GM12874 (cell line): ENCODE measurements around the gene ZNF778.

Experiments used
- TF ChIP-seq, protein P1 (sequence below): IDR thresholded peaks from 2 replicates; pipeline ENCODE4 v1.5.1; 2011; ENCODE audit warnings: low read depth, mild to moderate bottlenecking, control low read depth, low read length, moderate library complexity; ENCODE audit not compliant: insufficient read depth

ZNF778 gene

GRCh38 chr16:89275284-89275584, 57.7 kb downstream of the ZNF778 start:
- TF ChIP-seq, protein P1, sequence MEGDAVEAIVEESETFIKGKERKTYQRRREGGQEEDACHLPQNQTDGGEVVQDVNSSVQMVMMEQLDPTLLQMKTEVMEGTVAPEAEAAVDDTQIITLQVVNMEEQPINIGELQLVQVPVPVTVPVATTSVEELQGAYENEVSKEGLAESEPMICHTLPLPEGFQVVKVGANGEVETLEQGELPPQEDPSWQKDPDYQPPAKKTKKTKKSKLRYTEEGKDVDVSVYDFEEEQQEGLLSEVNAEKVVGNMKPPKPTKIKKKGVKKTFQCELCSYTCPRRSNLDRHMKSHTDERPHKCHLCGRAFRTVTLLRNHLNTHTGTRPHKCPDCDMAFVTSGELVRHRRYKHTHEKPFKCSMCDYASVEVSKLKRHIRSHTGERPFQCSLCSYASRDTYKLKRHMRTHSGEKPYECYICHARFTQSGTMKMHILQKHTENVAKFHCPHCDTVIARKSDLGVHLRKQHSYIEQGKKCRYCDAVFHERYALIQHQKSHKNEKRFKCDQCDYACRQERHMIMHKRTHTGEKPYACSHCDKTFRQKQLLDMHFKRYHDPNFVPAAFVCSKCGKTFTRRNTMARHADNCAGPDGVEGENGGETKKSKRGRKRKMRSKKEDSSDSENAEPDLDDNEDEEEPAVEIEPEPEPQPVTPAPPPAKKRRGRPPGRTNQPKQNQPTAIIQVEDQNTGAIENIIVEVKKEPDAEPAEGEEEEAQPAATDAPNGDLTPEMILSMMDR, result no peak

GRCh38 chr16:89275837-89276720, 58.6 kb downstream of the ZNF778 start:
- TF ChIP-seq, protein P1, result no peak

GRCh38 chr16:89277049-89277448, 59.5 kb downstream of the ZNF778 start:
- TF ChIP-seq, protein P1, result no peak

- TF ChIP-seq, protein P1, result no peak
Measured at GRCh38 chr16:89277641-89278341, 60.3 kb downstream of the ZNF778 start.

DNA sequence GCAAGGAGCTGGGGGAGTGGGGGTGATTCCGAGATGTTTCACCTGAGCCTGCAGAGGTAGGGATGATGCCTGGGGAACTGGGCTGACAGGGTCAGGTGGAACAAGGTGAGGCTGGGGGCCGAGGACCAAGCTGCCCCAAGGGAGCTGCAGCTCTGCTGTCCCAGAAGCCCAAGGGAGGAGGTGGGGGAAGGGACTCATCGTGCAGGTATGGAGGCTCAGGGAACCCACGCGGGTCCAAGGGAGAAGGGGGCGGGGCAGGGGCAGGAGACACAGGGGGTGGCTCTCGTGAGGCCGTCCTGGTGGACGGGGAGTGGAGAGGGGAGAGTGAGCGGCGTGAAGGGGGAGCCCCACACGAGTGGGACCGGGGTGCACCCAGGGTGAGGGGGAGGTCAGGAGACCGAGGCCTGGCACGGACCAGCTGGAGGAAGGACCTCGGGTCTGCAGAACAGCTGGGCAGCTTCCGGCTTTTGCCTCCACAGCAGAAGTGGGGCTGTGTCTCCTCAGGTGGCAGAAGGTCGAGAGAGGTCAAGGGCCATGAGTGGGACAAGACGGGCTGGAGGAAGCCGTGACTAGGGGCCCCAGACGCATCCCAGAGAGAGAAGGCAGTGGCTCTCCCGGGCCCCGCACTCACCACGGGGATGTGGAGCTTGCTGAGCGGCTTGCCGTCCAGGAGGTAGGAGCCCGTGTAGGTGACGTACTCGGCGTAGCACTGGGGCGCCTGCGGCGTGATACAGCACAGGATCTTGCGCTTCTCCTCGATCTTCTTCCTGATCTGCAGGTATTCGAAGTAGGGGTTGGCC, 61.1 kb downstream of the ZNF778 start:
- TF ChIP-seq, protein P1, result no peak

DNA sequence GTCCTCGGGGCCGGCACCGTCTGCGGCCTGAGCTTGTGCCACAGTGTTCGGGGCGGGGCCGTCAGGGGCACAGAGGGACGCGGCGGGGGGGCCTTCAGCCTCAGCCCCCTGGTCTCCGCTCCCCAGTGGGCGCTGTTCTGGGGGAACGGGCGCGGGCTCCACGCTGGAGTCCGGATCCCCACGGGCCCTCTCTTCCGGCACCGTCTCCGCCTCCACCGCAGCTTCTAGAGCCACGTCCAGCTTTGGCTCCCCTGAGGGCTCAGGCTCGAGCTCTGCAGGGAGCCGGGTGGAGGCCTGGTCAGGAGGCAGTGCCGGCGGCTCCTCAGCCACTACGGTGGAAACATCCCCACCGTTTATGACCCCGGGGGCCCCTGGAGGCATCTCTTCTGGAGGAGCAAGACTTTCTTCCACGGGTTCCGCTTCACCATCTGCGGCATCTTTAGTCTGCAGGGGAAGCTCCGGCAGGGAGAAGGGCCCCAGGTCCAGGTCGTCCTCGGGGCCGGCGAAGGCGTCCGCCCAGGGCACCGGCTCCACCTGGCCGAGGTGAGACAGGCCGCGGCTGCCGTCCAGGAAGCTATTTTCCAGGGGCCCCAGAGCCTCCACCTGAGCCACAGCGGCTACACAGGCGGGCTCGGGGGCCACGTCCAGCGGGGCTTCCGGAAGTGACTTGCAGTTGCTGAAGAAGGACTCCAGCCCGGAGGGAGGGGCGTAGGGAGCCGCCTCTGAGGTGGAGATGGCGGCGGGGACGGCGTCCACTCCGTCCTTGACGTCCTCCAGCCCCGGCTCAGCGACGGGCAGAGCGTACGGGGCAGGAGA, 62.4 kb downstream of the ZNF778 start:
- TF ChIP-seq, protein P1, result no peak
